C4-2B (cell line): ENCODE data around the gene ARGLU1.

ENCODE experiments used
- CTCF ChIP-seq: fragments of 450-650 bp; conservative IDR thresholded peaks from 2 replicates; pipeline ENCODE4 v1.5.1; 2017; ENCODE audit warnings: mild to moderate bottlenecking
- ZFX ChIP-seq: fragments of 450-650 bp; IDR thresholded peaks from 2 replicates; pipeline ENCODE4 v1.6.1; 2017

- TF ChIP-seq CTCF (no peak), ZFX (no peak)
Observed at GRCh38 chr13:106498571-106498970, 69.4 kb downstream of the ARGLU1 start.
